ACC112 (cell line): Measurements from ENCODE around the gene PASK.

ENCODE experiments used
- H2AFZ ChIP-seq: fragments of 200-600 bp; sonication (generic); one replicate; pipeline ENCODE4 v1.6.0; 2017; ENCODE audit warnings: antibody characterized with exemption, low read length; ENCODE audit not compliant: unreplicated experiment
- H3K27ac ChIP-seq: fragments of 200-600 bp; sonication (generic); 2 replicates; pipeline ENCODE4 v1.5.1; 2014; ENCODE audit warnings: low read depth, mild to moderate bottlenecking, antibody characterized with exemption, low read length, moderate library complexity
- H3K27me3 ChIP-seq: fragments of 200-600 bp; sonication (generic); 2 replicates; pipeline ENCODE4 v1.6.1; 2014; ENCODE audit warnings: mild to moderate bottlenecking, antibody characterized with exemption, low read length, moderate library complexity, mixed read lengths; ENCODE audit not compliant: insufficient read depth
- H3K36me3 ChIP-seq: fragments of 200-600 bp; sonication (generic); 2 replicates; pipeline ENCODE4 v1.6.1; 2016; ENCODE audit warnings: mild to moderate bottlenecking, antibody characterized with exemption, low read length, moderate library complexity, mixed read lengths; ENCODE audit not compliant: insufficient read depth
- H3K4me1 ChIP-seq: fragments of 200-600 bp; sonication (generic); one replicate; pipeline ENCODE4 v1.6.1; 2016; ENCODE audit warnings: low read length, mixed read lengths; ENCODE audit not compliant: insufficient read depth, unreplicated experiment, control insufficient read depth
- H3K4me3 ChIP-seq: fragments of 200-600 bp; sonication (generic); 2 replicates; pipeline ENCODE4 v1.5.1; 2014; ENCODE audit warnings: mild to moderate bottlenecking, low read depth, low read length
- H3K79me2 ChIP-seq: fragments of 200-600 bp; sonication (generic); one replicate; pipeline ENCODE4 v1.6.0; 2016; ENCODE audit warnings: low read length; ENCODE audit not compliant: control insufficient read depth, unreplicated experiment, insufficient read depth

Gene PASK

DNA sequence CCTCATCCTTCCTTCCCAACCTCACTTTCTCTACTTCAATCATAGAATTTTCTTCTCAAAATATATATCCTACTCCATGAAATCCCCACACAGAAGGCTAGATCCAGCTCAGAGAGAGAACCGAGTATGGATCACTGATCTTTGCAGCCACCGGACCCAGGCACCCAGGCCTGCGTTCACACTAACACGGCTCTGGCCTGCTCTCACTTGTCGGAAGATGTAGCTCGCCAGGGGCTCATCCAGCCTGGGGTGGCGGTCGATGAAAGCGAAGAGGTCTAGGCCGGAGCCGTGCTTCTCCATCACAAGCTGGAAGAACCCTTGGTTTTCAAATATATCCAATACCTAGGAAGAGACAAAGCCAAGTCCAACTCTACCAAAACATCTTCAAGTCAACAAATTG is 34.4 kb downstream of the PASK start:
- Histone ChIP-seq H3K27ac (no peak overlapping the region), H3K79me2 (no peaks in the 10 kb centered on the region), H3K36me3 (no peaks in the 10 kb centered on the region)

GRCh38 chr2:241112592-241112991 is 36.7 kb downstream of the PASK start:
- Histone ChIP-seq H3K4me3 (no peak overlapping the region), H3K79me2 (no peaks in the 10 kb centered on the region), H3K27ac (no peak overlapping the region), H3K4me1 (no peaks in the 10 kb centered on the region), H3K36me3 (no peaks in the 10 kb centered on the region), H3K27me3 (no peaks in the 10 kb centered on the region), H2AFZ (no peak overlapping the region)

More for the DNA sequence above, 34.4 kb downstream of the PASK start:
- Histone ChIP-seq H2AFZ (no peak overlapping the region), H3K4me3 (no peak overlapping the region), H3K4me1 (no peaks in the 10 kb centered on the region), H3K27me3 (no peaks in the 10 kb centered on the region)

DNA sequence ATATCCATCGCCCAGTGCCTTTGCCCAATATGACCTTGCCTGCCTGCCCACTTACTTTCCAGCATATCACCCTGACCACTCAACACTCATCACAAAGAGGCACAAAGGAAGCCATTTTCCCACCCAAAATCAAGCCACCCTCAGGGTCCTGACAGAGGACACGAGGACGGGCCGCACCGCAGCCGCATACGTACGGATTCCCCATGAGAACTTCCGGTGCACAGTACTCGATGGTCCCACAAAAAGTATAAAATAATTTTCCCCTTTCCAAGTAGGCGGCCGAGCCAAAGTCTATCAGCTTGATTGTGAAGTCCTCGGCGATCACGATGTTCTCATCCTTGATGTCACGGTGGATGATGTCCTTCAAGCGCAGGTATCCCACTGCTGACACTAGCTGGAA is 37.2 kb downstream of the PASK start:
- H3K79me2 ChIP-seq: no peaks in the 10 kb centered on the region
- H3K27me3 ChIP-seq: no peaks in the 10 kb centered on the region
- H3K36me3 ChIP-seq: no peaks in the 10 kb centered on the region
- no peaks in the 10 kb centered on the region for H3K4me1 ChIP-seq
- no peak overlapping the region for H2AFZ ChIP-seq
- no peak overlapping the region for H3K27ac ChIP-seq
- H3K4me3 ChIP-seq: no peak overlapping the region

DNA sequence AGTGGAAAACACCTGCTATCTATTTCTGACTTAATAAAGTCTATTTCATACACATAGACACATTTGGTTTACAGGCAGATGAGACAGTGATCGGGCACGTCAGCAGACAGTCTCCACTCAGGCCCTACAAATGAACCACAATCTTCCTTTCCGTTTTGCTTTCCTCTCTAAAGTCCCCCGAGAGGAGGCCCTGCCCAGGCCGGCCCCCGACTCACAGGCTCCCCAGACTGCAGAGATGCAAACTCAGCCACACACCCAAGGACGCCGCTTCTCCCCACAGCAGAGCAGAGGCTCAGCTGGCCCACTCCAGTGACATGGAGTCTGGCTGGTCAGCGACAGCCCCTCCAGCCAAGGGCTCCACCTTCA is 37.8 kb downstream of the PASK start:
- no peak overlapping the region for H3K27ac ChIP-seq

GRCh38 chr2:241110607-241111439 is 38.4 kb downstream of the PASK start:
- Histone ChIP-seq H3K4me1 (no peaks in the 10 kb centered on the region), H2AFZ (no peak overlapping the region)

More for the DNA sequence above, 37.8 kb downstream of the PASK start:
- no peak overlapping the region for H2AFZ ChIP-seq
- H3K36me3 ChIP-seq: no peaks in the 10 kb centered on the region
- H3K4me1 ChIP-seq: no peaks in the 10 kb centered on the region
- H3K79me2 ChIP-seq: no peaks in the 10 kb centered on the region
- no peak overlapping the region for H3K4me3 ChIP-seq
- H3K27me3 ChIP-seq: no peaks in the 10 kb centered on the region

GRCh38 chr2:241110089-241110606 is 39.1 kb downstream of the PASK start:
- H3K36me3 ChIP-seq: no peaks in the 10 kb centered on the region
- no peak overlapping the region for H2AFZ ChIP-seq
- H3K4me3 ChIP-seq: no peak overlapping the region
- no peak overlapping the region for H3K27ac ChIP-seq
- no peaks in the 10 kb centered on the region for H3K4me1 ChIP-seq
- H3K79me2 ChIP-seq: no peaks in the 10 kb centered on the region
- no peaks in the 10 kb centered on the region for H3K27me3 ChIP-seq

More at GRCh38 chr2:241110607-241111439, 38.4 kb downstream of the PASK start:
- Histone ChIP-seq H3K79me2 (no peaks in the 10 kb centered on the region), H3K4me3 (no peak overlapping the region), H3K27ac (no peak overlapping the region), H3K27me3 (no peaks in the 10 kb centered on the region), H3K36me3 (no peaks in the 10 kb centered on the region)

DNA sequence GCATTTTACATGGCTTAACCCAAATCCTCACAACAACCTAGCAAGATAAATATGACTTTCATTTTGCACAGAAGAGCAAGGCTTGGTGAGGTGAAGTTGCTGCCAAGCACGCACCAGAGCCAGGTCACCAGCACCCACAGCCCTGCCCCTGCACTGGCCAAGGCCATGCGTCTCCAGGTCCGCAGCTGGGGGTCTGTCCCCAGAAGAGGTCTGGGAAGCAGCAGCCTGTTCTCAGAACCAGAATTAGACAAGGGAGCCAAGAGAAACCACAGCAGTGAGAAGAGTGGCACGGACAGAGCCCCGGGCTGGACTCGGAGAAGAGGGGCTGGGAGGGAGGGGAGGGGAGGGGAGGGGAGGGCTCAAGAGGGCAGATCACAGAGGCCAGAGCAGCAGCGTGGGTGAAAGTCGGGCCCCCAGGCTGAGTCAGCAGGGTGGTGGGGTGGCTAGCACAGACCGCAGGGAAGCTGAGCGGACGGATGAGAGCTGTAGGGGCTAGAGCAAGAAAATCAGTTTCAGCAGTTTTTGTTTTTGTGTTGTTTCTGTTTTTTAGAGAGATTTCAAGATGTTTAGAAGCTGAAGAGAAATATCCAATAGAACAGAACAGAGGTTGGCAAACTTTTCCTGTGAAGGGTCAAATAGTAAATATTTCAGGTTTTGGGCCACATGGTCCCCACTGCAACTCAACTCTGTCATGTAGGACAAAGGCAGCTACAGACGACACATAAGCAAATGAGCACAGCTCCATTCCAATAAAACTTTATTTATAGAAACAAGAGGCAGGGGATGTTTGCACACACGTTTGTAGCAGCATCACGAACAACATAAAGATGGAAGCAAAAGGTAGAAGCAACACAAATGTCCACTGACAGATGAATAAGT is 39.8 kb downstream of the PASK start:
- Histone ChIP-seq H2AFZ (no peak overlapping the region), H3K4me3 (no peak overlapping the region), H3K27ac (no peak overlapping the region)

GRCh38 chr2:241108271-241109209 is 40.7 kb downstream of the PASK start:
- H3K4me3 ChIP-seq: no peak overlapping the region
- no peak overlapping the region for H2AFZ ChIP-seq

More for the DNA sequence above, 39.8 kb downstream of the PASK start:
- no peaks in the 10 kb centered on the region for H3K27me3 ChIP-seq
- no peaks in the 10 kb centered on the region for H3K4me1 ChIP-seq
- no peaks in the 10 kb centered on the region for H3K36me3 ChIP-seq
- no peaks in the 10 kb centered on the region for H3K79me2 ChIP-seq

DNA sequence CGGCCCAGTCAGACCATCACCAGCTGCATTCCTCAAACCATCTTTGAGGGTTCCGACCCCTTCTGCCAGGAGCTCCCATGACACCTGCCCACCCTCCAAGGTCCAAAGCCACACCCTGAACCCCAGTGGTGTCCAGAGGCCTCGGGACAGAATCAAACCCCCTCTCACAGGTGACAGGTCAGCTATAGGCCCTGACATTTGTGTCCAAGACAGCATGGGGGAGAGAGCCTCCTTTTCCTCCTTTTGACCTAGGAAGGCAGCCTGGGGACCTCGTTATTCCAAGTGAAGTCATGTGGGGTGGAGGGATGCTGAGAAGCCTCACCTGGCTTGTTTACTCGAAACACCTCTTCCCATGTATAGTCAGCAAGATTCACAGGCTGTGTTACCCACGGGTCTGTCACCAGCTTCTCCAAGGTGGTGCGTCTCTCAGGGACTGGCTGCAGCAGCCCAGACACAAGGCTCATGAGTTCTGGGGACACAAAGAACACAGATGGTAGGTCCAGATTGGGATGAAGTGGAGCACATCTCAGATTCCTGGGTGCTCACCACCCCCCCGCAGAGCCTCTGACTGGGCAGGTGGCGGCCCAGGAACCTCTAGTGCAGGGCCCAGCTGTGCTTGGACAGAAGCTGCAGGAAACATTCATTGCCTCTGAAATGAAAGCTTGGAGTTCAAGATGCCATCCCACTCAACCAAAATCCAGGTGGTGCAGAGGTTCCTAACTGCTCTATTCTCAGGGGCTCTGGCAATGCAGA is 42.1 kb downstream of the PASK start:
- H3K27ac ChIP-seq: no peak overlapping the region

More at GRCh38 chr2:241108271-241109209, 40.7 kb downstream of the PASK start:
- Histone ChIP-seq H3K27ac (no peak overlapping the region), H3K27me3 (no peaks in the 10 kb centered on the region), H3K36me3 (no peaks in the 10 kb centered on the region), H3K4me1 (no peaks in the 10 kb centered on the region), H3K79me2 (no peaks in the 10 kb centered on the region)

More for the DNA sequence above, 42.1 kb downstream of the PASK start:
- H3K79me2 ChIP-seq: peaks cover 6% of the 10 kb centered on the region
- no peak overlapping the region for H3K4me3 ChIP-seq
- H3K27me3 ChIP-seq: no peaks in the 10 kb centered on the region
- H3K4me1 ChIP-seq: no peaks in the 10 kb centered on the region
- no peaks in the 10 kb centered on the region for H3K36me3 ChIP-seq
- H2AFZ ChIP-seq: no peak overlapping the region
